ENCODE measurements around the gene LIX1L.

DNA sequence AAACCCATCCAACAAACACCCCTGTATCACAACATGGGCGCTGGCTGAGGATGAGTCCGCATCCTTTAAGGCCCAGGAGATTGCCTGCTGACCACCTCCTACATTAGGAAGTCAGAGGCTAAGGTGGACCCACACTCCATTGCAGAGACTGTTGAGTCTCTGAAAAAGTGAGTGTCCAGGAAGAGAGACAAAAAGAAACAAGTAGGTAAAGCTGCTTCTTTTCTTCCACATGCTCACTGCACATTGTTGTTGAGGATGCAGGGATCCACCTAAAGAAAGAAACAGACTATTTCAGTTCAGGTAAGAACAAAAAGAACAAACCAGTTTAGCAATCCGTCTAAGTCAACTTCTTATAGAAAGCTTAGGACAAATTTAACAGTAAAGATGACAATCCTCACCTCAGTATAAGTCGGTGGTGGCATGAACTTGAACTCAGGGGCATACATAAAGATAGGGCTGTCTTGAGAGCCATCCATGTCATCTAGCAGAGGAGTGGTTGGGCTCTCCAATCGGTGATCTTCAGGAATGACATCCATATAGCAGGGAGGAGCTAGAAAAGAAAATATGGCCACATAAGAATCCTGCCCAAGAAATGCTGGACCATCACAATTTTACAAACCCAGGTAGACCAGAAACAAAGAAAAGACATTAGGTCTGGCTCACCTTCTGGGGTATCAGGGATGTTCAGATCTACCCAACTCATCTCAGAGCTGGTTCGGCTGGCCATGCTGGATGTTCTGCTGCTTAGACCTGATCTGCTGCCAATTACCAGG is 36.0 kb upstream of the LIX1L start:
- TF ChIP-seq, protein P1, sequence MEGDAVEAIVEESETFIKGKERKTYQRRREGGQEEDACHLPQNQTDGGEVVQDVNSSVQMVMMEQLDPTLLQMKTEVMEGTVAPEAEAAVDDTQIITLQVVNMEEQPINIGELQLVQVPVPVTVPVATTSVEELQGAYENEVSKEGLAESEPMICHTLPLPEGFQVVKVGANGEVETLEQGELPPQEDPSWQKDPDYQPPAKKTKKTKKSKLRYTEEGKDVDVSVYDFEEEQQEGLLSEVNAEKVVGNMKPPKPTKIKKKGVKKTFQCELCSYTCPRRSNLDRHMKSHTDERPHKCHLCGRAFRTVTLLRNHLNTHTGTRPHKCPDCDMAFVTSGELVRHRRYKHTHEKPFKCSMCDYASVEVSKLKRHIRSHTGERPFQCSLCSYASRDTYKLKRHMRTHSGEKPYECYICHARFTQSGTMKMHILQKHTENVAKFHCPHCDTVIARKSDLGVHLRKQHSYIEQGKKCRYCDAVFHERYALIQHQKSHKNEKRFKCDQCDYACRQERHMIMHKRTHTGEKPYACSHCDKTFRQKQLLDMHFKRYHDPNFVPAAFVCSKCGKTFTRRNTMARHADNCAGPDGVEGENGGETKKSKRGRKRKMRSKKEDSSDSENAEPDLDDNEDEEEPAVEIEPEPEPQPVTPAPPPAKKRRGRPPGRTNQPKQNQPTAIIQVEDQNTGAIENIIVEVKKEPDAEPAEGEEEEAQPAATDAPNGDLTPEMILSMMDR (conservative IDR thresholded peaks at IDR 0.05 in 1 of 2, IDR thresholded peaks at IDR 0.05 in 1 of 2; ENCODE audit: low read depth in 1 of 2, low read length in 2 of 2) = no peak
- TF ChIP-seq EZH2 (IDR thresholded peaks at IDR 0.05; ENCODE audit: low read length, missing control alignments) = no peak
